Rectal smooth muscle tissue (tissue), 1 donor: ENCODE measurements around the gene PGAP1.

Experiments used
- H3K27ac ChIP-seq: one replicate; pipeline ENCODE4 v1.7.0; 2013; ENCODE audit warnings: low read depth, low read length, inconsistent platforms
- H3K27me3 ChIP-seq: one replicate; pipeline ENCODE4 v1.7.0; 2013; ENCODE audit warnings: low read length; ENCODE audit not compliant: control insufficient read depth, insufficient read depth
- H3K36me3 ChIP-seq: one replicate; pipeline ENCODE4 v1.7.0; 2013; ENCODE audit warnings: low read length; ENCODE audit not compliant: control insufficient read depth, insufficient read depth
- H3K4me1 ChIP-seq: one replicate; pipeline ENCODE4 v1.7.0; 2013; ENCODE audit warnings: low read length; ENCODE audit not compliant: control insufficient read depth, insufficient read depth
- H3K4me3 ChIP-seq: one replicate; pipeline ENCODE4 v1.7.0; 2013; ENCODE audit warnings: low read length
- H3K9ac ChIP-seq: one replicate; pipeline ENCODE4 v1.7.0; 2013; ENCODE audit warnings: low read length

PGAP1 gene

DNA sequence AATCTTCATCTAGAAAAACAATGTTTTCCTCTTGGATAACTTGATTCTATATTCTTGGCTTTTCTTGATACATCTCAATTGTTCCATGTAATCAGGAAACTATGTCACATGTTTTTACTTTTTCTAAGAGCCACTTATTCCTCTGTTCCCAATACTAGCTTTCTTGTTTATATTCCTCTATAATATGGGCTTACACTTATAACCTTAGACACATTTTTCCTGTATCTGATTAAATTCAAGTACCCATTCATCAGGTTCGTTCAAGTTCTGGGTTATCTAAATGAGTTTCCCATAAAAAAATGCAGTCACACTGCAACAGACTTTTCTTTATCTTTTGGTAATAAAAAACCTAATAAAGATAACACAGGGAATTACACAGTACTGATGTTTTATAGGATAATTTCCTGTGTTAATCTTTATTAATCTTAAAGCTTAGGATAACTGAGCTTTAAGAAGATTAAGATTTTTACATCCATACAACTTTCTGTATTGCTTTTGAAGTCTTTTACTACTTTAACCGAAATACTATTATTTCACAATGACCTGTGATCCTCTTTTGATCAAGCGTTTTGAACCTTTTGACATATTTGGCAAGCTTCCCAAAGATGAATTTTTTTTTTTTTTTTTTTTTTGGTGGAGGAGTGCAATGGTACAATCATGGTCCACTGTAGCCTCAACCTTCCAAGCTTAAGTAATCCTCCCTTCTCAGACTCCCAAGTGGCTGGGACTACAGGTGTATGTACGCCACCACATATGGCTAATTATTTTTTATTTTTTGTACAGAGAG lies 73.0 kb downstream of the PGAP1 start:
- Histone ChIP-seq H3K36me3 (no peaks in the 10 kb centered on the region), H3K9ac (no peak overlapping the region), H3K27ac (no peak overlapping the region), H3K4me3 (no peak overlapping the region), H3K4me1 (no peaks in the 10 kb centered on the region), H3K27me3 (no peaks in the 10 kb centered on the region)

DNA sequence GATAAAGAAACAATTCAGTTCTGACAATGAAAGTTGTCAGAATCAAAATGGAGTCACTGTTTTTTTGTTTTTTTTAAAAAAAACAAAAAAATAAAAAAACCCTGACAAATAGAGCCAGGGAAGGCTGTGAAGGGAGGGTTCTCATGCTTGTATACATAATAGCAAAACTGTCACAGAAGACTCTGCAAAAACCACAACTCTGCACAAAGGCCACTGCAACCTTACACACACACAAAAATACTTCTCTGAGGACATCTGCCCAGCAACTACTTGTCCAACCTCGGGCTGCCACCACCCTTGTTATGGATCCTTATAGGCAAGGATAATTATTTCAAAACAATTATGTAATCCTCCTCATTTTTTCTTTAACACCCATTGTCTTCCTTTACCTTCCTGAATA lies 75.4 kb downstream of the PGAP1 start:
- Histone ChIP-seq H3K4me3 (no peak overlapping the region), H3K27me3 (no peaks in the 10 kb centered on the region), H3K36me3 (no peaks in the 10 kb centered on the region), H3K27ac (no peak overlapping the region), H3K9ac (no peak overlapping the region), H3K4me1 (no peaks in the 10 kb centered on the region)

DNA sequence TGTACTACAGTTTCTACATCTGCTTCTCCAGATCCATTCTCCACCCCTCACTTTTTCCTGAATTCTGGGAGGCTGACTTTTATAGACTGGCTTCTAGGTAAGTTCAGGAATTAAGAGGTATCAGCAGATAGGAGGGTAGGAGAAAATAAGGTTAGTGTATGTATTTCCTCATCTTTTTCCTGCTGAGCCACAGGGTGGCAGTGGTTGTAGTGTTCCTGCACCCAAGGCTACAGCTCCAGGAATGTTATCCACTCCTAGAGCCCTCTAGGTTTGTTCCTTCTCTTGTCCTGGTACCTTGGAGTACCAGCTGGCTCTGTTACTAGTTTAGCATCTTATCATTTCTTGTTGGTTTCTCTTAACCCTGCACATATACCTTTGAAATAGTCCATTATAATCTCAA lies 76.6 kb downstream of the PGAP1 start:
- H3K9ac ChIP-seq: no peak overlapping the region
- H3K4me3 ChIP-seq: no peak overlapping the region
- no peaks in the 10 kb centered on the region for H3K36me3 ChIP-seq
- H3K4me1 ChIP-seq: no peaks in the 10 kb centered on the region
- H3K27ac ChIP-seq: no peak overlapping the region
- H3K27me3 ChIP-seq: no peaks in the 10 kb centered on the region

DNA sequence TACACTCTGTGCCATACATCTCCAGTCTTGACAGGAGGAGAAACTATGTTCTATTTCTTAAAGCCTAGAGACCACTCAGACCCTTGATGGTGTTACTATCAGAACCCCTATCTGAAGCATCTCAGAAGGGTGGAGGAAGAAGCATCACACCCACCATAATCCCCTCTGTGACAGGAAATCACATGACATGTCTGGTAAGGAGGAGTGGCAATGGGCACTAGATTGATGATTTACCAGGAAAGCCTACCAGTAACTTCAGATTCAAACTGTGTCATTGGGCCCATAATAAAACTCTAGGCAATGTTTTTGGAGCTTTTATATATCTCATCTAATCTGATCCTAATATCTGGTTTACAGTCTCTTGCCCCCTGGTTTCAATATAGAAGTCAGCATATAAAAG lies 80.2 kb downstream of the PGAP1 start:
- Histone ChIP-seq H3K36me3 (peaks cover 2% of the 10 kb centered on the region), H3K4me1 (no peaks in the 10 kb centered on the region), H3K4me3 (no peak overlapping the region), H3K9ac (no peak overlapping the region), H3K27me3 (no peaks in the 10 kb centered on the region), H3K27ac (no peak overlapping the region)

DNA sequence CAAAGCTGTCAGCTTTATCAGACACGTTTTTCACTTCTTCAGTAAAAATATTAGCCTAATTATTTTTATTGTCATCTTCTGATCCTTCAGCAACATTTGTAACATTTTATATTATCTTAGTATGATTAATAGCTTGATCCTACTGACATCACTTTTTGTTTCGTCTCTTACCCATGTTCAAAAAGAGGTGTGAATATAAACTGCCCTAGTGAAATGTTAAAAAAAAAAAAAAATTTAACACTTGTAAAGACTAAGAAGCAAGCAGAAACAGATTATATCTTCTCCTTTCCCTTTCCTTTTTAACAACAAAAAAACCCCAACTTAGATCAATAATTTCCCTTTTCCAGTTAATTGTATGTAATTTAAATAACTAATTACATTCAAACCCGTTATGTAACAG lies 81.1 kb downstream of the PGAP1 start:
- Histone ChIP-seq H3K4me1 (no peaks in the 10 kb centered on the region), H3K9ac (no peak overlapping the region), H3K4me3 (no peak overlapping the region), H3K27me3 (no peaks in the 10 kb centered on the region), H3K36me3 (peaks cover 2% of the 10 kb centered on the region), H3K27ac (no peak overlapping the region)

DNA sequence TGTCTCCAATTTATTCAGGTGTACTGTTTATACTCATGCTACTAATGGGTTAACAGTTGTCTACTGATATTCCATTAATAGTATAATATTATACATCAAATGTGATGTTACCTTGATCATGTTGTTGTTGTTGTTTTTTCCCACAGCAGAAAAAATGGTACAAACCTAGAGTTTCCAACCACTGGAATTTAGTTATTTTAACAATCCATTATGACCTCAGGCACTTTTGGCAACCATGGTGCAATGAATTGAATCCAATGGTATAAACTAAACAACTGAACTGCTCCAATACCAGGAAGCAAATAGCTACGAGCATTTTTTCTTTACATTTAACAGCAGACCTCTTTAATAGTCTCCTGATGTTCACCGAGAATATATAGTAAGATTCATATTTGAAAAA lies 86.3 kb downstream of the PGAP1 start:
- H3K4me3 ChIP-seq: no peak overlapping the region
- H3K27ac ChIP-seq: no peak overlapping the region
- no peaks in the 10 kb centered on the region for H3K4me1 ChIP-seq
- no peak overlapping the region for H3K9ac ChIP-seq
- no peaks in the 10 kb centered on the region for H3K27me3 ChIP-seq
- peaks cover 6% of the 10 kb centered on the region for H3K36me3 ChIP-seq

DNA sequence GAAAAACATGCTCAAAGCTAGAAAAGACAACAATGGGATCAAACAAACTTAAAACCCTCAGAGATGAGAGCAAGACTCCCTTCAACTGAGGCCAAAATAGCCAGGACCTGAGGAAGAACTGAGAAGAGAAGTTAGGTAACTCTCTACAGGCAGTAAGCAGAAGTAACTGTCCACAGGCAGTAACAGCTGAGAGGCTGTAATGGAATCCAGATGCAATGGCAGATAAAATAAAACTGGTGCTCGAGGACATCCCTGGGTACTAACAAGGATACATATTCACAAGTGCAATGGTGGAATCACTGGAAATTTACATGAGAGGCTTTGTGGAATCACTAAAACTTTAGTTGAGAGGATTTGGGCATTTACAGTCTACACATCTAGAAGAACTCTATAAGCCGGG lies 86.9 kb downstream of the PGAP1 start:
- peaks cover 6% of the 10 kb centered on the region for H3K36me3 ChIP-seq
- H3K27me3 ChIP-seq: no peaks in the 10 kb centered on the region

DNA sequence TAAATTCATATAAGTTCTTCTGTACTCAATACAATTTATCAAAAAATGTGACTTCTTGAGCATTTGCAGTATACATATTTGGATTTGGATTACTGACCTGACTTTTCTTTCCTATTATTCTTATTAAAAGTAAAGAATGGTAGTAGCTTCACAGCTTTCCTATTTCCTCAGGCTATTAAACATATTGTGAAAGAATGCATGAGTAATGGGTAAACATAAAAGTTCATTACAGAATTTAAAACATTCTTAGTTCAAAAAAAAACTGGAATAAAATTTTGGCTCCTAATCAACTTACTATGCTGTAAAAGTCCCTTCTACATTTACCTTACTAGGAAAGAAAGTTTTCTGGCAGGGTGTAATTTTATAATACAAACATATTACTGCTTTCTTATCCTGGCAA lies 90.1 kb downstream of the PGAP1 start:
- H3K36me3 ChIP-seq: peaks cover 4% of the 10 kb centered on the region
- H3K4me3 ChIP-seq: no peak overlapping the region
- H3K9ac ChIP-seq: no peak overlapping the region
- H3K27me3 ChIP-seq: no peaks in the 10 kb centered on the region
- H3K27ac ChIP-seq: no peak overlapping the region
- H3K4me1 ChIP-seq: no peaks in the 10 kb centered on the region

More for the DNA sequence above, 86.9 kb downstream of the PGAP1 start:
- H3K4me3 ChIP-seq: no peak overlapping the region
- no peak overlapping the region for H3K9ac ChIP-seq
- H3K4me1 ChIP-seq: no peaks in the 10 kb centered on the region
- no peak overlapping the region for H3K27ac ChIP-seq

DNA sequence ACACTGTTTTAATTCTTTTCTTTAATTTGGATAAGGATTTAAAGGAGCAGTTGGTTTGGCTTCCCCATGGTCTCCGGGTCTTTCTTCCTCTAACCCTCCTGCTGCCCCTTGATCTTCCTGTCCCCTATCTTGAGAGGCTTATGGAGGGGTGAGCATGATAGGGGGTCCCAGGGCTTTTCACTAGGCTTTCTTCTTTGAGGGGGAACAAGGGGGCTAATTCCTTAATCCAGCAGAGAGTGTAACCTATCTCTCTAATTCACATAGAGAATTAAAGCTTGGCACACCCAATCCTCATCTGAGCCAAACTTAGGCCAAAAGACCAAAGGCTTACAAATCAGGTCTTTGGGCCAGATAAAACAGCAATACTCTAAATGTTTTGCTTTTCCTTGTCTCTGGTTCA lies 95.8 kb downstream of the PGAP1 start:
- no peak overlapping the region for H3K4me3 ChIP-seq

DNA sequence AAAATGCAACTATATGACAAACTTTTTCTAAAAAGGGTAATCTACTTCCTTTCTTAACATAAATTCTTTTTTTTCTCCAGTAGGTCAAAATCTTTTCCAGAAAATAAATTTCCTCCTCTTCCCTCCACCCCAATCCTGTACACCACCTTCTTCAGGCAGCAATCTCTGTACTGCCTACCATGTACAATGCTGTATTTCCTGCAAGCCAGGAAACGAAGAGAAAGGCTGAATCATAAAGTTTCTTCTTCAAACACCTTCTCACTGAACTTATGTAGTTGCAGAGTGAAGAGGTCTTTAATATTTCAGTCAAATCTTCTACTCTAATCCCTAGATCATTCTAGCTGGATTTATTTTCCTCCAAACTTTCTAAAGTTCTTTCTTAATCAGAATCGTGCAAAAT lies 99.2 kb downstream of the PGAP1 start:
- Histone ChIP-seq H3K27me3 (no peaks in the 10 kb centered on the region), H3K4me3 (no peak overlapping the region), H3K36me3 (no peaks in the 10 kb centered on the region), H3K9ac (no peak overlapping the region), H3K27ac (no peak overlapping the region), H3K4me1 (no peaks in the 10 kb centered on the region)

More for the DNA sequence above, 95.8 kb downstream of the PGAP1 start:
- H3K9ac ChIP-seq: no peak overlapping the region
- H3K4me1 ChIP-seq: no peaks in the 10 kb centered on the region
- no peaks in the 10 kb centered on the region for H3K36me3 ChIP-seq
- no peaks in the 10 kb centered on the region for H3K27me3 ChIP-seq
- no peak overlapping the region for H3K27ac ChIP-seq

DNA sequence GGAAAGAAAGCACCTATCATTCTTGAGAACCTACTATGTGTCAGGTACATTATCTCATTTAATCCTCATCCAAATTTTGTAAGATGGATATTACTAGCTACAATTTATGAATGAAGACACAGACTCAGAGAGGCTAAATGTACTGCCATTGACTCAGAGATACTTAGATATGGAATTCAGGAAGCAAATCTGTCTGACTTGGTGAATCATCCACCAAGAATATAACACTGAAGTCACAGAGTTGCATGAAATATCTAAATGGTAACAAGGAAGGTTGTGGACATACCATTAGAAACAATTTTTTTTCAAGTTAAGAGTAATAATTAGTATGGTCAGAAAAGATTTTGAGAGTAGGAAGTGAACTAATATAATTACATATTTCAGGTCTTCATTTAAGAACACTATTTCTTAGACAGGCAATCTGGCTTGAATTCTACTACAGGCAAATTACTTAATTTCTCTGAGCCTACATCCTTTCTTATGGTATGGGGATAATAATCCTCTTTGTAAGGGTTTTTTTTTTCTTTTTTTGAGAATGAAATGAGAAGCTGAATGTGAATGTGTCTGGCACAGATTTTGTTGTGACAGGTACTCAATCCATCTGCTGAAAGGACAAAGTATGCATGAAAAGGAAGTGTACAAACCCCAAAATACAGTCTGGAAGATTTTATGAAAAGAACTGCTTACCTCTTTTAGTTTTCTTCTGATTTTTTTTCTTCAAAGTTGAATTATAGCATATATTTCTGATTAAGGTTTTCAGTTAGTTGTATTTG lies 102.6 kb downstream of the PGAP1 start:
- no peak overlapping the region for H3K4me3 ChIP-seq
- H3K9ac ChIP-seq: no peak overlapping the region
- no peaks in the 10 kb centered on the region for H3K4me1 ChIP-seq
- no peak overlapping the region for H3K27ac ChIP-seq
- H3K27me3 ChIP-seq: no peaks in the 10 kb centered on the region
- no peaks in the 10 kb centered on the region for H3K36me3 ChIP-seq

DNA sequence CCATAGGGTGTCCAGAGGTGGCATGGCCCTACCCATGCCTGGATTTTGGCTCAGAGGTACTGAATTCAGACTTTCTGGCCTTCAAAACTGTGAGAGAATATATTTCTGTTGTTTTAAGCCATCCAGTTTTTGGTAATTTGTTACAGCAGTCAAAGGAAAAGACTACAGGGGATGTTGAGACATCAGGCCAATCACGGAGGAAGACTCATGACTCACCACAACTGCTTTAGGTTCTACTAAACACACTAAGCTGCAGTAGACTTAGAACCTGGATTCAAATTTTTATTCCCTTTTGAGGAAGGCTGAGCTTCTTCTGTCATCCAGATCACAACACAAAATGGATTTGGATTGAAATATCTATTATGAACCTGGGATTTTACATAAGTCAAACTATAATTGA lies 105.3 kb downstream of the PGAP1 start:
- H3K9ac ChIP-seq: no peak overlapping the region
- H3K4me3 ChIP-seq: no peak overlapping the region
- no peaks in the 10 kb centered on the region for H3K27me3 ChIP-seq
- H3K4me1 ChIP-seq: no peaks in the 10 kb centered on the region
- H3K27ac ChIP-seq: no peak overlapping the region
- H3K36me3 ChIP-seq: no peaks in the 10 kb centered on the region

DNA sequence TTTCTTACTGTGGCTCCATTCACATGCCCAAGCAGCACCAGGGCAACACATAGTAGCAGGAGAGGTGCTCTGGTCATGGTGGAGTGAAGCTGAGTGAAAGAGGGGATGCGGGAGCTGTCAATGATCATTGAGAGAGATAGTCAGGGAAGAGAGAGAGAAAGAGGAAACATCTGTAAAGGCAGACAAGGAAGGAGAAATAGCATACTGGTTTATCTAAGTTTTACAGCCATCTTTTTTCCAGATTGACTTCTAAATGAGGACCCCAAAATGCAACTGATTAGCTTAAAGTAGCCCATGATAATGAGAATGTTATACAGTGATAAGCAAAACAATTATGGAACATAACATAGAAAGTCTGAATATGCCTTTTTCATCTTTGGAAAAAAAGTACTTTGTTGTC lies 117.2 kb downstream of the PGAP1 start, which contains the start of gene C2orf66:
Gene C2orf66, minus strand, starts transcription at position 96 of the 400 bp plus-strand sequence. Its CDS starts 19 bp downstream, at position 77.
- Histone ChIP-seq H3K4me1 (no peaks in the 10 kb centered on the region), H3K27ac (no peak within 1 kb of the TSS), H3K27me3 (no peaks in the 10 kb centered on the region), H3K36me3 (no peaks in the 10 kb centered on the region), H3K9ac (no peak within 1 kb of the TSS), H3K4me3 (no peak within 1 kb of the TSS)
